A375 (cell line): Measurements from ENCODE around the gene ASIC4. TPM values are rescaled to one million over a fixed set of nuclear protein-coding genes. Genes with fewer than 3 reads are reported as not detected.

Experiments
- small RNA-seq: library from RNA; depleted of rRNA; stranded (forward); fragments of <200 nt; gene quantifications from one replicate; pipeline ENCODE3, GENCODE V24; 2014
- total RNA-seq: library from RNA; depleted of rRNA; stranded (reverse); fragments of >200 nt; shearing (Covaris generic); gene quantifications from 2 replicates; pipeline ENCODE4 v1.2.3, GENCODE V29; 2014; rRNA removed

Gene ASIC4, protein sequence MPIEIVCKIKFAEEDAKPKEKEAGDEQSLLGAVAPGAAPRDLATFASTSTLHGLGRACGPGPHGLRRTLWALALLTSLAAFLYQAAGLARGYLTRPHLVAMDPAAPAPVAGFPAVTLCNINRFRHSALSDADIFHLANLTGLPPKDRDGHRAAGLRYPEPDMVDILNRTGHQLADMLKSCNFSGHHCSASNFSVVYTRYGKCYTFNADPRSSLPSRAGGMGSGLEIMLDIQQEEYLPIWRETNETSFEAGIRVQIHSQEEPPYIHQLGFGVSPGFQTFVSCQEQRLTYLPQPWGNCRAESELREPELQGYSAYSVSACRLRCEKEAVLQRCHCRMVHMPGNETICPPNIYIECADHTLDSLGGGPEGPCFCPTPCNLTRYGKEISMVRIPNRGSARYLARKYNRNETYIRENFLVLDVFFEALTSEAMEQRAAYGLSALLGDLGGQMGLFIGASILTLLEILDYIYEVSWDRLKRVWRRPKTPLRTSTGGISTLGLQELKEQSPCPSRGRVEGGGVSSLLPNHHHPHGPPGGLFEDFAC
- 0.11 and 0.15 TPM in 2 replicates for total RNA-seq

GRCh38 chr2:219514196-219514761 lies at the start of gene ASIC4:
Gene ASIC4 (plus strand): TSS chr2:219514482. CDS start chr2:219514725, 243 bp downstream.

DNA sequence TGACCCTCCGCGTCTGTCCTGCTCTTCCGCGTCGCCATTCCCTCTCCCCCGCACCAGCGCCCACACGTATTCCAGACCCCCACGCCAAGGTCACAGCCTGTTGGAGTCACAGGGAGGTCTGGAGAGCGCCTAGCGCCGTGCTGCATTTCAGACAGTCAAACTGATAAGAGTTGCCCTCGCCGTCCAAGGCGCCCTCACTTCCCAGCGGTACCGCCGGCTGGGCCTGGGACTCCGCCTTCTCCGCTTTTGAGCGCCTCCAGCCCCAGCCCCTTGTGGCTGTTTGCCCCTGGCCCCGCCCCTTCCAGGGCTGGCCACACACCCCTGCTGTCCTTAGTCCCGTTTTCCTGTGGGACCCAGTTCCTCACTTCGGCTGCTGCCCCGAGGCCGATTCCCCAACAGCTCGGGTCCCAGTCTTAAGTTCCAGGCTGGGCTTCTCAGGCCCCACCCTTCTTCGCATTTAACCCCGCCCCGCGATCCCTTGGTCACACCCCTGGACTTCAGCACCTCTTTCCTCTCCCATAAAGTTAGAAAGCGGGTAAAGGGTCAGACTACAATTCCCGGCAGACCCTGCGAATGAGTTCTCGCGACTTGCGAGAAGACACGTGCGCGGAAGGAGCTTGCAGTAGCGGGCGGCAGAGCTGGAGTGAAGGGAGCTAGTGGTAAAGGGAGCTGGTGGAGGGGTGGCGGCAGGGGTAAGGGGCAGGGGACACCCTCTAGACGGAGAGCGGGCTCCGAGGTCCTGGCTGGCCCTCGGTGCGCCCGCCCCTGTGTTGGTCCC lies 15.8 kb upstream of the ASIC4 start, which contains the start of gene GMPPA:
TSS of gene GMPPA (plus strand) at position 612 of the 778 bp plus-strand sequence. CDS start 1,085 bp downstream, outside the sequence.

DNA sequence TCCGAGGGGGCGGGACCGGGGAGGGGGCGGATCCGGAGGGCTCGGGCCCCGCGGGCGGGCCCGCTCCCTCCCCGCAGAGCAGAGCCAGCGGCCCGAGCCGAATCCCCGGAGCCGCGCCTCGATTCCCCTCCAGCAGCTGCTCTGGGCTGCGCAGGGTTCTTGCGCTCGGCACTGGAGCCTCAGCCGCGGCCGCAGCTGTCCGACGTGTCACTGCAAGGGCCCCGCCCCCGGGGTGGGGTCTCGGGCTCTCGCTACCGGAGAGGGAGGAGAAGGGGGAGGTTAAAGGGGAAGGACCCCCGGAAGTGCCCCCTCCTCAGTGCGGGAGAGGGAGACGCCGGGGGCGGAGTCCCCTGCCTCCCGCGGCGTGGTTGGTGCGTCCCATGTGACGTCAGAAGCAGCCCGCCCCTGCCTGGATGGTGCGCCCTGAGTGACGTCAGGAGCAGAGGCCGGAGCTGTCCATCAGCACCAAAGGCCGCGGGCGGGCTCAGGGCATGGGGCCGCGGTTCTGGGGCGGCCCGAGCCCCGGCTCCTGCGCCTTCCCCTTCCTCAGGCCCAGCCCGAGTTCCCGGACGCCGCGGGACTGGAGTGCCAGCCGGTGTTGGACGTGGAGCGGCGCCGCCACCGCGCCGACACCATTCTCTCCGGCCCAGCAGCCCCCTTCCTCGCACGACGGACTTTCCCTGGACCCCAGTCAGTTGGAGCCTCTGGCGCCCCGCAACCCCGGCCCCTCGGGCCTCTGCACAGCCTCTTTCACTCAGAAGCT lies 29.5 kb downstream of the ASIC4 start, which contains the start of the genes CHPF and TMEM198:
TSS of gene CHPF (minus strand) at position 214 of the 763 bp plus-strand sequence. CDS start 271 bp downstream, outside the sequence.
TSS of gene TMEM198 (plus strand) at position 433 of the 763 bp plus-strand sequence. CDS start 700 bp downstream, outside the sequence.

DNA sequence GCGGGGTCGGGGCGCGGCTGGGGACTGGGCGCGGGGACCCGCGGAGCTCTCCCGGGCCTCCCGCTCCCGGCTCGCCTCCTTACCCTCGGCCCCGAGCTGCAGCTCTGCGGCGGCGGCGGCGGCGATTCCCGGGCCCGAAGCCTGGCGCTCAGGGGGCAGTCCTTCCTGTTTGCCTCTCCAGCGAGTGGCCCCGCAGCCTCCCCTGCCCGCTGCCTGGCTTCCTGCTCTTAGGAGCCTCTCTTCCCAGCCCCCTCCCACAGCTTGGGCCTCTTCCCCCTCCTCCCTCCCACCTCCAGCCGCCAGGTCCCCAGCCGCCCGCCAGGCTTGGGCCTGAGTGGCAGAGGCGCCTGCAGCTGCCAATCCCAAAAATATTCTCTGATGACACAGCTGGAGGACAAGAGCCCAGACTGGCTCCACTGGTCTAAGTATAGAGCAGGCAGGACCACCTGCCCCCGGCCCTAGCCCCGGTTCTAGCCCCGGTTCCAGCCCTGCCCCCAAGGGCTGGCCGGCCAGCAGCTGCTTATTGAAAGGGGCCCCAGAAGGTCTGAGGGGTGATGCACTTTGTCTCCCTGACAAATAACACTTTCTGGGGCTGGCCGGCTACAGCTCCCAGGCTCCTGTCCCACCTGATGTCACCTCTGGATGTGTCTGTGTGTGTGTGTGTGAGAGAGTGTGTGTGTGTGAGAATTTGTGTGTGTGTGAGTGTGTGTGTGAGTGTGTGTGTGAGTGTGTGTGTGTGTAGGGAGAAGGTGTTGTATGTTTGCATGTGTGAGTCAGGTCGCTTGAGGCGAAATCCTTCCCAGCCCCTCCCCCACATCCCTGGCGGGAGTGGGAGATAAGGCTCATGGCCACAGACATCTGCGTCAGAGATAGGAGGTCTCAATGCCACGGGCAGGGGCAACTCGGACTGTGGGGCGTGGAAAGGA lies 57.3 kb downstream of the ASIC4 start, which contains the start of gene OBSL1:
TSS of gene OBSL1 (minus strand) at position 229 of the 926 bp plus-strand sequence. CDS start 307 bp downstream, outside the sequence.

GRCh38 chr2:219572237-219573001 lies 58.1 kb downstream of the ASIC4 start, which contains the start of gene INHA:
Gene INHA (plus strand): TSS chr2:219572310. CDS start chr2:219572375, 65 bp downstream.

Small RNA genes lying within 50 kb of the gene (small RNA-seq; reads per million reads assigned to genes)
- gene MIR3132 = not detected

Other genes starting within 250 kb of the ASIC4 start
- gene DNAJB2, start 235.1 kb upstream of the ASIC4 start, total RNA-seq = 14.3 and 22.2 TPM in 2 replicates
- 2.8 and 3.5 TPM in 2 replicates for gene PTPRN, start 205.1 kb upstream of the ASIC4 start, total RNA-seq
- not detected in 2 replicates for gene RESP18, start 181.7 kb upstream of the ASIC4 start, total RNA-seq
- 33.4 and 47.8 TPM in 2 replicates for gene DNPEP, start 126.6 kb upstream of the ASIC4 start, total RNA-seq
- gene DES, start 96.1 kb upstream of the ASIC4 start, total RNA-seq = not detected in 2 replicates
- gene SPEG, start 79.6 kb upstream of the ASIC4 start, total RNA-seq = 8.8 and 14.3 TPM in 2 replicates
- 21.9 and 27.4 TPM in 2 replicates for gene GMPPA, start 15.6 kb upstream of the ASIC4 start, total RNA-seq
- 106 and 121 TPM in 2 replicates for gene CHPF, start 29.3 kb downstream of the ASIC4 start, total RNA-seq
- 4.2 and 4.3 TPM in 2 replicates for gene TMEM198, start 29.5 kb downstream of the ASIC4 start, total RNA-seq
- gene OBSL1, start 57.1 kb downstream of the ASIC4 start, total RNA-seq = 98.6 and 102 TPM in 2 replicates
- 0.83 and 1.7 TPM in 2 replicates for gene INHA, start 57.8 kb downstream of the ASIC4 start, total RNA-seq
- 26.5 and 31.3 TPM in 2 replicates for gene STK11IP, start 83.4 kb downstream of the ASIC4 start, total RNA-seq
- gene SLC4A3, start 113.1 kb downstream of the ASIC4 start, total RNA-seq = 6.8 and 9.2 TPM in 2 replicates